Measurements from ENCODE around the gene PBX2.

GRCh38 chr6:32189069-32189741 is 797 bp downstream of the PBX2 start:
- TF ChIP-seq PRDM15 (CRISPR knock-in tag; IDR thresholded peaks at IDR 0.05), result no peak
- TF ChIP-seq ESRRA (CRISPR knock-in tag; IDR thresholded peaks at IDR 0.05; ENCODE audit: borderline replicate concordance), result no peak
- no peak for TF ChIP-seq CTCF (IDR thresholded peaks at IDR 0.05)
- TF ChIP-seq SMAD4 (CRISPR knock-in tag; IDR thresholded peaks at IDR 0.05), result no peak
